Neural cell (in vitro differentiated cells): ENCODE results near the gene SFR1. TPM values are rescaled to one million over a fixed set of nuclear protein-coding genes. Genes with fewer than 3 reads are reported as not detected.

Experiments used
- H2AFZ ChIP-seq: fragments of 200-600, 300-800 bp; sonication (generic), shearing (Covaris generic); 2 replicates; pipeline ENCODE4 v1.6.0; 2014; ENCODE audit warnings: low read depth, mild to moderate bottlenecking, antibody characterized with exemption, low read length, moderate library complexity
- H3F3A ChIP-seq: fragments of 200-600 bp; shearing (Covaris generic); 2 replicates; pipeline ENCODE4 v1.6.1; 2016; ENCODE audit warnings: mild to moderate bottlenecking, moderate library complexity, mixed read lengths, antibody characterized with exemption, low read length; ENCODE audit not compliant: insufficient read depth, poor library complexity, severe bottlenecking
- H3K27ac ChIP-seq: fragments of 200-600, 300-800 bp; sonication (generic), shearing (Covaris generic); 2 replicates; pipeline ENCODE4 v1.5.1; 2014; ENCODE audit warnings: mild to moderate bottlenecking, low read length, moderate library complexity
- H3K27me3 ChIP-seq: fragments of 300-800, 200-600 bp; sonication (generic), shearing (Covaris generic); 2 replicates; pipeline ENCODE4 v1.6.0; 2014; ENCODE audit warnings: mild to moderate bottlenecking, low read depth, low read length, moderate library complexity; ENCODE audit not compliant: insufficient read depth
- H3K36me3 ChIP-seq: fragments of 300-800, 200-600 bp; sonication (generic), shearing (Covaris generic); 2 replicates; pipeline ENCODE4 v1.5.1; 2014; ENCODE audit warnings: mild to moderate bottlenecking, antibody characterized with exemption, low read length, moderate library complexity; ENCODE audit not compliant: insufficient read depth
- H3K4me2 ChIP-seq: fragments of 300-800, 200-600 bp; sonication (generic), shearing (Covaris generic); 2 replicates; pipeline ENCODE4 v1.6.0; 2014; ENCODE audit warnings: mild to moderate bottlenecking, low read length
- H3K4me3 ChIP-seq: fragments of 300-800, 200-600 bp; sonication (generic), shearing (Covaris generic); 2 replicates; pipeline ENCODE4 v1.5.1; 2014; ENCODE audit warnings: mild to moderate bottlenecking, low read length, moderate library complexity
- H3K79me2 ChIP-seq: fragments of 200-600 bp; shearing (Covaris generic); replicated peaks from 2 replicates; pipeline ENCODE4 v1.6.0; 2014; ENCODE audit warnings: mild to moderate bottlenecking, low read length, moderate library complexity; ENCODE audit not compliant: insufficient read depth
- H3K9ac ChIP-seq: fragments of 300-800, 200-600 bp; sonication (generic), shearing (Covaris generic); 2 replicates; pipeline ENCODE4 v1.6.1; 2016; ENCODE audit warnings: mild to moderate bottlenecking, low read length, mixed read lengths
- H3K9me2 ChIP-seq: fragments of 200-600 bp; shearing (Covaris generic); 2 replicates; pipeline ENCODE4 v1.6.1; 2016; ENCODE audit warnings: mild to moderate bottlenecking, low read length, mixed read lengths; ENCODE audit not compliant: insufficient read depth
- H3K9me3 ChIP-seq: fragments of 200-600, 300-800 bp; sonication (generic), shearing (Covaris generic); 2 replicates; pipeline ENCODE4 v1.6.1; 2016; ENCODE audit warnings: mild to moderate bottlenecking, mixed run types, low read length, moderate library complexity, mixed read lengths
- H4K20me1 ChIP-seq: fragments of 200-600 bp; shearing (Covaris generic); 2 replicates; pipeline ENCODE4 v1.6.1; 2016; ENCODE audit warnings: mild to moderate bottlenecking, mixed run types; ENCODE audit not compliant: insufficient read depth
- EP300 ChIP-seq: fragments of 450-650 bp; conservative IDR thresholded peaks from 2 replicates; pipeline ENCODE4 v1.6.1; 2014; ENCODE audit warnings: antibody characterized with exemption, mild to moderate bottlenecking, moderate library complexity; ENCODE audit not compliant: poor library complexity, severe bottlenecking
- MXI1 ChIP-seq: fragments of 450-650 bp; conservative IDR thresholded peaks from 2 replicates; pipeline ENCODE4 v1.6.1; 2014; ENCODE audit warnings: antibody characterized with exemption, mild to moderate bottlenecking; ENCODE audit not compliant: poor library complexity, severe bottlenecking
- POLR2AphosphoS5 ChIP-seq: IDR thresholded peaks from 2 replicates; pipeline ENCODE4 v1.6.1; 2012
- RAD21 ChIP-seq: fragments of 450-650 bp; conservative IDR thresholded peaks from 2 replicates; pipeline ENCODE4 v1.6.1; 2014; ENCODE audit warnings: antibody characterized with exemption, mild to moderate bottlenecking, moderate library complexity
- SMC3 ChIP-seq: fragments of 450-650 bp; conservative IDR thresholded peaks from 2 replicates; pipeline ENCODE4 v1.6.1; 2014; ENCODE audit warnings: antibody characterized with exemption, mild to moderate bottlenecking, moderate library complexity; ENCODE audit not compliant: poor library complexity
- TAF1 ChIP-seq: IDR thresholded peaks from 2 replicates; pipeline ENCODE4 v1.6.1; 2012; ENCODE audit warnings: low read depth
- polyA plus RNA-seq: library from polyadenylated mRNA; depleted of rRNA; stranded (reverse); fragments of >200 nt; gene quantifications from 2 replicates; pipeline ENCODE4 v1.2.3, GENCODE V29; 2014
- TF ChIP-seq, protein P1 (sequence below): fragments of 450-650 bp; IDR thresholded peaks from 2 replicates; pipeline ENCODE4 v1.5.1; 2014; ENCODE audit warnings: antibody characterized with exemption, mild to moderate bottlenecking, moderate library complexity; ENCODE audit not compliant: poor library complexity, severe bottlenecking
- TF ChIP-seq, protein P2 (sequence below): IDR thresholded peaks from 2 replicates; pipeline ENCODE4 v1.6.1; 2012; ENCODE audit warnings: borderline replicate concordance

SFR1 gene
- polyA plus RNA-seq, 1 donor from 2014 or later = 5.0 TPM

DNA sequence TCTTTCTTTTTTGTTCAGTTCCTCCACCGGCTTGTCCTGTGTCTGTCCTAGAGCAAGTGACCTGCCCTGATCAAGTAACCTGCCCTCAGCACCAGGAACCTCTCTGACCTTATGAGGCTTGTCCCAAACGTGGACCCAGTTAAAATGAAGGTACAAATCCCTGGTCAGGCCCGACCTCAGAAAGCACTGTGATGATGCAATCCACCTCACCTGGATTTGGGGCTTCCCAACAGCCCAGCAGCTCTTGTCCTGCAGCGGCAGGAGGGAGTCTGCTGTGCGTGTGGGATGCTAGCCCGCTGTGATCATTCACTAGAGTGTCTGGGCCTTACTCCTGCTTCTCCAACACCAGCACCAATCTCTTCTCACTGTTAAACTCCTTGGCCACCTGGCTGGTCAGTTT is 47.5 kb upstream of the SFR1 start:
- no peaks in the 10 kb centered on the region for H3K79me2 ChIP-seq
- H3K9ac ChIP-seq = no peak overlapping the region
- no peaks in the 10 kb centered on the region for H3K9me2 ChIP-seq
- H3K4me2 ChIP-seq = no peak overlapping the region
- H3K9me3 ChIP-seq = no peaks in the 10 kb centered on the region
- no peaks in the 10 kb centered on the region for H3K27me3 ChIP-seq
- H2AFZ ChIP-seq = no peak overlapping the region
- H3K36me3 ChIP-seq = no peaks in the 10 kb centered on the region
- no peaks in the 10 kb centered on the region for H3F3A ChIP-seq
- no peak overlapping the region for H3K27ac ChIP-seq
- no peaks in the 10 kb centered on the region for H4K20me1 ChIP-seq
- TF ChIP-seq, protein P1, sequence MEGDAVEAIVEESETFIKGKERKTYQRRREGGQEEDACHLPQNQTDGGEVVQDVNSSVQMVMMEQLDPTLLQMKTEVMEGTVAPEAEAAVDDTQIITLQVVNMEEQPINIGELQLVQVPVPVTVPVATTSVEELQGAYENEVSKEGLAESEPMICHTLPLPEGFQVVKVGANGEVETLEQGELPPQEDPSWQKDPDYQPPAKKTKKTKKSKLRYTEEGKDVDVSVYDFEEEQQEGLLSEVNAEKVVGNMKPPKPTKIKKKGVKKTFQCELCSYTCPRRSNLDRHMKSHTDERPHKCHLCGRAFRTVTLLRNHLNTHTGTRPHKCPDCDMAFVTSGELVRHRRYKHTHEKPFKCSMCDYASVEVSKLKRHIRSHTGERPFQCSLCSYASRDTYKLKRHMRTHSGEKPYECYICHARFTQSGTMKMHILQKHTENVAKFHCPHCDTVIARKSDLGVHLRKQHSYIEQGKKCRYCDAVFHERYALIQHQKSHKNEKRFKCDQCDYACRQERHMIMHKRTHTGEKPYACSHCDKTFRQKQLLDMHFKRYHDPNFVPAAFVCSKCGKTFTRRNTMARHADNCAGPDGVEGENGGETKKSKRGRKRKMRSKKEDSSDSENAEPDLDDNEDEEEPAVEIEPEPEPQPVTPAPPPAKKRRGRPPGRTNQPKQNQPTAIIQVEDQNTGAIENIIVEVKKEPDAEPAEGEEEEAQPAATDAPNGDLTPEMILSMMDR = no peak
- no peak overlapping the region for H3K4me3 ChIP-seq

DNA sequence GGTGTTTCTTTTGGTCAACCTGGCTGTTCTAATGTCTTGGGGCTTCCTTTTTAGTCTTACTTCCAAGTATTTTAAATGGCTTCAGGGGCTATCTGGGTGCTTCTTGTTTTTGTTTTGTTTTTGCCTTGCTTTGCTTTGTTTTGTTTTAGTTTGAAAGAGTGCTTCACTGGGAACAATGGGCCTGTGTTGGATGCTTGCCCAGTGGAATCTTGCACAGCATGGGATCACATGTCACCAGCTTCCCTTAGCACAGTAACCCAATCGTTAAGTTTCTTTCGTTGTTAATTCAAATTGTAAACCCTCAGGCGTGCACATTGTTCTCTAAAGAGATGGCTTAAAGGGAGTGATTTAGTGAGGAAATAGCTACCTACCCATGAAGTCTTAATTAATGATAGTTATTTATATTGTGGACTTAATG is 45.2 kb upstream of the SFR1 start:
- Histone ChIP-seq H3K9ac (no peak overlapping the region), H3K9me2 (no peaks in the 10 kb centered on the region), H3F3A (no peaks in the 10 kb centered on the region), H4K20me1 (no peaks in the 10 kb centered on the region), H3K9me3 (no peaks in the 10 kb centered on the region), H3K4me2 (no peak overlapping the region), H3K27me3 (no peaks in the 10 kb centered on the region), H3K36me3 (no peaks in the 10 kb centered on the region), H2AFZ (no peak overlapping the region), H3K27ac (no peak overlapping the region), H3K79me2 (no peaks in the 10 kb centered on the region), H3K4me3 (no peak overlapping the region)
- TF ChIP-seq, protein P2, sequence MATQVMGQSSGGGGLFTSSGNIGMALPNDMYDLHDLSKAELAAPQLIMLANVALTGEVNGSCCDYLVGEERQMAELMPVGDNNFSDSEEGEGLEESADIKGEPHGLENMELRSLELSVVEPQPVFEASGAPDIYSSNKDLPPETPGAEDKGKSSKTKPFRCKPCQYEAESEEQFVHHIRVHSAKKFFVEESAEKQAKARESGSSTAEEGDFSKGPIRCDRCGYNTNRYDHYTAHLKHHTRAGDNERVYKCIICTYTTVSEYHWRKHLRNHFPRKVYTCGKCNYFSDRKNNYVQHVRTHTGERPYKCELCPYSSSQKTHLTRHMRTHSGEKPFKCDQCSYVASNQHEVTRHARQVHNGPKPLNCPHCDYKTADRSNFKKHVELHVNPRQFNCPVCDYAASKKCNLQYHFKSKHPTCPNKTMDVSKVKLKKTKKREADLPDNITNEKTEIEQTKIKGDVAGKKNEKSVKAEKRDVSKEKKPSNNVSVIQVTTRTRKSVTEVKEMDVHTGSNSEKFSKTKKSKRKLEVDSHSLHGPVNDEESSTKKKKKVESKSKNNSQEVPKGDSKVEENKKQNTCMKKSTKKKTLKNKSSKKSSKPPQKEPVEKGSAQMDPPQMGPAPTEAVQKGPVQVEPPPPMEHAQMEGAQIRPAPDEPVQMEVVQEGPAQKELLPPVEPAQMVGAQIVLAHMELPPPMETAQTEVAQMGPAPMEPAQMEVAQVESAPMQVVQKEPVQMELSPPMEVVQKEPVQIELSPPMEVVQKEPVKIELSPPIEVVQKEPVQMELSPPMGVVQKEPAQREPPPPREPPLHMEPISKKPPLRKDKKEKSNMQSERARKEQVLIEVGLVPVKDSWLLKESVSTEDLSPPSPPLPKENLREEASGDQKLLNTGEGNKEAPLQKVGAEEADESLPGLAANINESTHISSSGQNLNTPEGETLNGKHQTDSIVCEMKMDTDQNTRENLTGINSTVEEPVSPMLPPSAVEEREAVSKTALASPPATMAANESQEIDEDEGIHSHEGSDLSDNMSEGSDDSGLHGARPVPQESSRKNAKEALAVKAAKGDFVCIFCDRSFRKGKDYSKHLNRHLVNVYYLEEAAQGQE = no peak
- TF ChIP-seq RAD21 (no peak), POLR2AphosphoS5 (no peak)

DNA sequence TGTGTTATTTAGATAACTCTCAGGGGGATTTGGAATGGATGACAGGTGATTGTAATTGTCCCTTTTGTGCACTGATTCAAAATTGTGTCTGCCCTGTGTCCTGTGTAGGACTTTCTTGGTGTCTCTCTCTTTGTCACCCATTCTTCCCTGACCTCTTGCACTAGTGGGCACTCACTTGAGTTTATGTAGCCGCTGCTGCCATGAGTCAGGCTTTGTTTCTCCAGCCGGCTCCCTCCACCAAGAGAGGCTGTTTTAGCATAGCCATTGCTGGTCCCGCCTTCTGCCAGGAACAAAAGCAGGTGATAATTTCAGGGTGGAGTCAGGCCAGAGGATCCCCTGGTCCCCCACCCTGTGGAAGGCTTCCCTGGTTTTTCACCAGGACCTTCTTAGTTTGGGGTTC is 44.7 kb upstream of the SFR1 start:
- Histone ChIP-seq H3K27ac (no peak overlapping the region), H3K36me3 (no peaks in the 10 kb centered on the region), H4K20me1 (no peaks in the 10 kb centered on the region), H3K27me3 (no peaks in the 10 kb centered on the region), H2AFZ (no peak overlapping the region), H3K9me2 (no peaks in the 10 kb centered on the region), H3K79me2 (no peaks in the 10 kb centered on the region), H3F3A (no peaks in the 10 kb centered on the region), H3K4me2 (no peak overlapping the region), H3K4me3 (no peak overlapping the region), H3K9me3 (no peaks in the 10 kb centered on the region), H3K9ac (no peak overlapping the region)
- no peak for TF ChIP-seq MXI1
- TF ChIP-seq, protein P2 = no peak
- TF ChIP-seq RAD21 = no peak
- no peak for TF ChIP-seq POLR2AphosphoS5
- no peak for TF ChIP-seq TAF1
- TF ChIP-seq, protein P1 = no peak
- no peak for TF ChIP-seq EP300
- no peak for TF ChIP-seq SMC3
